Measurements from ENCODE around the gene IRF7. TPM values are rescaled to one million over a fixed set of nuclear protein-coding genes. Genes with fewer than 3 reads are reported as not detected.
"Not testable (repeated sequence)": the region's sequence is repeated elsewhere in the genome, so short reads cannot be mapped to it uniquely, and the experiment has no call there.

Gene IRF7
- total RNA-seq, 1 experiment from 2014 or later: 10.1 TPM

DNA sequence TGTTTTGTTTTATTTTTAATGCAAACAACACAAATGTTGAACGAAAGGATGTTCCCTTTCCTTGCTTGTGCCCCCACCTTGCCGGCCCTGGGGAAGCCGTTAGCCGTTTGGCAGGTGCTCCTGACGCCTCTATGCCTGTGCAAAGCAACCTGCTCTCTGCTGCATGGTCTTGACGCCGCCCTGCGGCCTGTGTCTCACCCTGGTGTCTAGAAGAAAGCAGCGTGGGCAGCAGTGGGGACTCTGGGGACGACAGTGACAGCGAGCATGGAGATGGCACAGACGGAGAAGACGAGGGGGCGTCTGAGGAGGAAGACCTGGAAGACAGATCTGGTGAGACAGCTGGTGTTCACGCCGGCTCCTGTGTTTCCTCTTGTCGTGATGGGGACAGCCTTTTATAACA, 34.0 kb downstream of the IRF7 start:
- Histone ChIP-seq H3K4me3 (no peak overlapping the region), H3K27me3 (no peaks in the 10 kb centered on the region), H3K36me3 (peaks cover 83% of the 10 kb centered on the region), H3K9me3 (no peaks in the 10 kb centered on the region)
- no peak for DNase-seq

DNA sequence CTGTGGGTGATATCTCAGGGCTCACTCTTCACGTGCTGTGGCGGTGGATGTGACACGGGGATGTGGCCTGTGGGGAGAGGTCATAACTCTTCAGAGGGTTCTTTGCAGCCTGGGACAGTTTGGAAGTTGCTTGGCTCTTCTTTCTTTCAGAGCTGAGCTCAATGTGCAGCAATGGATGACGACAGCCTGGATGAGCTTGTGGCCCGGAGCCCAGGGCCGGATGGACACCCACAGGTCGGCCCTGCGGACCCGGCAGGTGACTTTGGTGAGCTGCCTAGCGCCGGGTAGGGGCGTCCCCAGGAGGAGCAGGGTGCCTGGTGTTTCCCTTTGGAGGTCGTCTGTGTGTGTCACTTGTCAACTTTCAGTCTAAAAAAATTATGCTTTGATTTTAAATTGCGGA, 34.4 kb downstream of the IRF7 start:
- Histone ChIP-seq H3K4me3 (no peak overlapping the region), H3K36me3 (peaks cover 79% of the 10 kb centered on the region), H3K27me3 (no peaks in the 10 kb centered on the region), H3K9me3 (no peaks in the 10 kb centered on the region)
- DNase-seq: no peak

DNA sequence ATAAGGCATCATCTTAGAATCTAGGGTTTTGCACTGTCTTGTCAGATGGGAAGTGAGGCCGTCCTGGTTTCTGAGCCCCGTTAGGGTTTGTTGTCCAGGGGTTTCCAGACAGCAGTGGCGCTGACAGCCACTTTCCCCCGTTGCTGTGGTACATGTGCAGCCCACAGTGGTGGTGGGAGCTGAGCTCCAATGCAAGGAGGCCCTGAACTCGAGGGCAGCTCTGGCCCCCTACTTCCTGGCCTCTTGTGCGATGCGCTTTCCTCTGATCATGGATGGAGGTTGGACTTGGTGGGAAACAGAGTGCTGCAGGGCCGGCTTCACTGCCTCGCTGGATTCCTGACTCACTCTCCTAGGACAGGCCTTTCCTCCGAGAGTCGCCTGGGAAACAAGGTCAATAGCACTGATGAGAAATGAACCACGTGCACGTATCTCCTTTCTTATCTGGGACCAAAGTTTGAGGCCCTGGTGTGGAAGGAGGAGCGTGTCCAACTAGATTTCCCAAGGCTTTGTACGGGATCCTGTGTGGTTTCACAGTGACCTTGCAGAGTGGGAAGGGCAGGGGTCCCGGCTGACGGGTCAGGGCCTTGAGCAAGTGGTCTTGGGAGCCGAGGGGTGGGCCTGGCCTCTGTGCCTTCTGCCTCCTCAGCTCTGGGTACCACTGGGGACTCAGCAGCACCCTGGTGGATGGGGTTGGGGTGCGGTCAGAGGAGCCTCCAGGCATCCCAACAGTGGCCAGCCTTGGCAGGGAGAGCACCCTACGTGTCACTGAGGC, 35.7 kb downstream of the IRF7 start:
- no peaks in the 10 kb centered on the region for H3K27me3 ChIP-seq
- H3K36me3 ChIP-seq: peaks cover 72% of the 10 kb centered on the region
- peaks cover 2% of the 10 kb centered on the region; the same call in 1 of the 2 replicates for H3K9me3 ChIP-seq
- DNase-seq: no peak
- H3K4me3 ChIP-seq: no peak overlapping the region

DNA sequence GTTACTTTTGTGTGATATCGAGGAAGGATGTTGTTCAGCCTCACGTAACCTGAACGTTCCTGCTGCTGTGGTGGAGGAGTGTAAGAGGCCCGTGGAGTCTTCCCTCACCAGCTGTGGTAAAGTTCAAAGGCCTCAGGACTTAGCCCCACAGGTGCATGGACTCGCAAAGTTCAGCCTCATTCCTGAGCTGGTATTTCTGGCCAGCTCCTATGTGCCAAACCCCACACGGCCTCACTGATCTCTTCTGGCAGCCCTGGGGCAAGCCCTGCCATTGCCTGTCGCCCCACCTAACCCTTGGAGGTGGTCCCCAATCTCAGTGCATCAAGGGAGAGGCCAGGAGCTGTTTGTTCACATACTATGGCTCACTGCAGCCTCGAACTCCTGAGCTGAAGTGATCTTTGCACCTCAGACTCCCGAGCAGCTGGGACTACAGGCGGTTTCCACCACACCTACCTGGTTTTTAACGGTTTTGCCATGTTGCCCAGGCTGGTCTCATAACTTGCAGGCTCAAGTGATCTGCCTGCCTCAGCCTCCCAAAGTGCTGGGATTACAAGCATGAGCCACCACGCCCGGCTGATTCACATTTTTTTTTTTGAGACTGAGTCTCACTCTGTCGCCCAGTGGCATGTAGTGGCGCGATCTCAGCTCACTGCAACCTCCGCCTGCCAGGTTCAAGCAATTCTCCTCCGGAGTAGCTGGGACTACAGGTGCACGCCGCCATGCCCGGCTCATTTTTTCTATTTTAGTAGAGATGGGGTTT, 37.3 kb downstream of the IRF7 start:
- no peak for DNase-seq
- Histone ChIP-seq H3K27me3 (no peaks in the 10 kb centered on the region), H3K4me3 (peak overlapping the region; percentile 100), H3K9me3 (peaks cover 2% of the 10 kb centered on the region; the same call in 1 of the 2 replicates), H3K36me3 (peaks cover 61% of the 10 kb centered on the region)

DNA sequence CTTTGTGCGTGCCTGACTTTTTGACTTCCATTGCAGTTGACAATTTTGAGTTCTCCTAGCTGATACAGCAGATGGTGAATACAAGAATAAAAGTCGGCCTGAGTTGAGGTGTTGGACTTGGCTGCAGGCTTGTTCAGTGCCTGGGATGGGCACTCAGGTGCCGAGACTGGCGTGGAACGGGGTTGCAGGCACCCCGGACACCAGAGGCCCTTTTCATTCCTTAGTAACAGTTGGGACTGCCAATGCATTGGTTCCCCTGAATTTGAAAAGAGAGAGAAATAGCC, 38.2 kb downstream of the IRF7 start:
- Histone ChIP-seq H3K9me3 (peaks cover 2% of the 10 kb centered on the region; the same call in 1 of the 2 replicates), H3K4me3 (peak overlapping the region; percentile 100), H3K36me3 (peaks cover 52% of the 10 kb centered on the region), H3K27me3 (no peaks in the 10 kb centered on the region)
- DNase-seq: no peak

DNA sequence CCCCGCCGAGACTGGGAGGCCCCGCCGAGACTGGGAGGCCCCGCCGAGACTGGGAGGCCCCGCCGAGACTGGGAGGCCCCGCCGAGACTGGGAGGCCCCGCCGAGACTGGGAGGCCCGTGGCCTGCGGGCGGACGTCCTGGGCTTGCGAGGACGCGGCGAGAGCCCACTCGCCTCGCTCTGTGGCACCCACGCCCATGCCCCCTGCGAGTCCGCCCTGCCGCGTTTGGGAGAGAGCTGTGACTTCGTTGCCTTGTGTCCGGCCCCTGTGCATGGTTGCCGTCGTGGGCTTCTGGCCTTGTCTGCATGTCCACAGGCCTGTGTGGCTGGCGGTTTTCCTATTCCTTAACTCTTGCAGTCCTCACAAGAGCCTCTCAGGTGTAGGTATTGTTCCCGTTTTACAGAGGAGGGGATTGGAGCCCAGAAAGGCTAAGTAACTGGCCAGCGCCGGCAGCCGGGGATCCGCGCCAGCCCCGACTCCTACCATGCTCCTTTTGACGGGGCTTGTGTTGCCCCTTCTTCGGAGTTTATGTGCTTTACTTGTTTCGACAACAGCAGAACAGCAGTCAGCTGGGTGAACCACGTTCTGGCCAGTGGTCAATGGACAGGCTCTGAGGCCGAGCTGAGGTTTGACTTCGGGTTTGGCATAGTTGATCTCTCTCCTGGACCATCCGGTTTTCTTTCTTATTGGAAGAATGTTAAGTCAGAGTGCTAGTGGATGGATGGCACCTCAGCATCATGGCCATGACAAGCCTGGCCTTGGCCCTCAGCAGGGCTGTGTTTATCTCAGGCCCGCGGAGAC, 38.7 kb downstream of the IRF7 start:
- DNase-seq: no peak
- Histone ChIP-seq H3K27me3 (no peaks in the 10 kb centered on the region), H3K36me3 (peaks cover 46% of the 10 kb centered on the region), H3K9me3 (peaks cover 2% of the 10 kb centered on the region; the same call in 1 of the 2 replicates), H3K4me3 (peak overlapping the region; percentile 100)

DNA sequence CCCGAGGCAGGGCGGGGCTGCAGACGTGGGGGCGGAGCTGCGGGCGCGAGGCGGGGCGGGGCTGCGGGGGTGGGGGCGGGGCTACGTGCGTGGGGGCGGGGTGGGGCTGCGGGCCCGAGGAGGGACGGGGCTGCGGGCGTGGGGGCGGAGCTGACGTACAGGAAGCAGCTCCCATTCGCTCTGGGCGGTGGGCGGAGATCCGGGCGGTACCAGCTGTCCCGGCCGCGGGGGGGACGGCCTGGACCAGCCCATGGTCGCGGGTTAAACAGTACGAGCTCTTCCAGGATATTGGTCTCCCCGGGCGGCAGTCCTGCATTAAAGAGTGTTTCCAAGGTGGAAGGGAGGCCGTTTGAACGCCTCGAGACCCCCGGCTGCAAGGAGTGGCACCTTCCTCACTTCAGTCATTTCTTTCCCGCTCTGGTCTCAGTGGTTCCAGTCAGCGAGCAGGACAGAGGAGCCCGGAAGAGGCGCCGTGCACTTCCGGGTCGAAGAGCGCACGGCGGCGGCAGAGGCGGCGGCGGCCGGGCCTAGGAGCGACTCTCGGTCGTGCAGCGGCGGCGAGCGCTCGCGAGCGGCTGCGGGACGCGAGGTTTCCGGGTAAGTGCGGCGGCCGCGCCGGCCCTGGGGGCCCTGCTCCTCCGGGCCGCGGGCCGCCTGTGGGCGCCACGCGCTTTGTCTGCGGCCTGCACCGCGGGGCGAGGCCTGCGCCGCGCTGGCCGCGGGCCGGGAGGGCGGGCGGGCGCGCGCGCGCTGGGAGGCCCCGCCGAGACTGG, 39.6 kb downstream of the IRF7 start, which contains the start of gene PHRF1:
TSS of gene PHRF1 (plus strand) at position 475 of the 773 bp plus-strand sequence. CDS start 5,043 bp downstream, outside the sequence.
- peak; percentile 96 for DNase-seq
- H3K9me3 ChIP-seq: peaks cover 2% of the 10 kb centered on the region; the same call in 1 of the 2 replicates
- H3K36me3 ChIP-seq: peaks cover 38% of the 10 kb centered on the region
- no peaks in the 10 kb centered on the region for H3K27me3 ChIP-seq
- H3K4me3 ChIP-seq: peak within 1 kb of the TSS; percentile 100

DNA sequence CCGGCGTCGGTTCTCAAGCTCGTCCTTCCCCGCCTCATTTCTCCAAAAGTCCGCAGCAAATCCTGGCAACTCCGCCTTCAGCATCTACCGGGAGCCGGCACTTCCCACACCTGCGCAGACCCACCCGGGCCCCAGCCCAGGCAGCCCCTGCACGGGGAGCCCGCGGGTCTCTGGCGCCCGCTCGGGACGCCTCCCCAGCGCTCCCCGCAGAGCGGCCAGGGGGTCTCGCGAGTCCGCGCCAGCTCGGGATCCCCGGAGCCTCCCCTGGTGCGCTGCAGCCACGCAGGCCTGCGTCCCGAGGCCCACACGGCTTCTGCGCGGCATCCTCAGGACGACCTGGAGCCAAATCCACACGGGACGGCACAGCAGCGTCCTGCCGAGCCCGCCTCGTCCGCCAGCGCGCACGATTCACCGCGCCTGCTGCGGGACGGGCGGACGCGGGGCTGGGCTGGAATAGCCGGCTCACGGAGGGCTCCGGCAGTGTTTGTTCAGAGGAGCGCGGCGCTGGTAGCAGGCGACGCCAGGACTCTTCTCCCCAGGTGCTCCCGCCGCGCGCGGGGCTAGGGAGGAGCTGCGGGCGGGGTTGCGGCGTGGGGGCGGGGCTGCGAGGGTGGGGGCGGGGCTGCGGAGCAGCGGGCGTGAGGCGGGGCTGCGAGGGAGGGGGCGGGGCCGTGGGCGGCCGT, 40.3 kb downstream of the IRF7 start:
- Histone ChIP-seq H3K36me3 (peaks cover 34% of the 10 kb centered on the region), H3K27me3 (no peaks in the 10 kb centered on the region), H3K4me3 (peak overlapping the region; percentile 80), H3K9me3 (peaks cover 2% of the 10 kb centered on the region; the same call in 1 of the 2 replicates)
- peak; percentile 56 for DNase-seq

DNA sequence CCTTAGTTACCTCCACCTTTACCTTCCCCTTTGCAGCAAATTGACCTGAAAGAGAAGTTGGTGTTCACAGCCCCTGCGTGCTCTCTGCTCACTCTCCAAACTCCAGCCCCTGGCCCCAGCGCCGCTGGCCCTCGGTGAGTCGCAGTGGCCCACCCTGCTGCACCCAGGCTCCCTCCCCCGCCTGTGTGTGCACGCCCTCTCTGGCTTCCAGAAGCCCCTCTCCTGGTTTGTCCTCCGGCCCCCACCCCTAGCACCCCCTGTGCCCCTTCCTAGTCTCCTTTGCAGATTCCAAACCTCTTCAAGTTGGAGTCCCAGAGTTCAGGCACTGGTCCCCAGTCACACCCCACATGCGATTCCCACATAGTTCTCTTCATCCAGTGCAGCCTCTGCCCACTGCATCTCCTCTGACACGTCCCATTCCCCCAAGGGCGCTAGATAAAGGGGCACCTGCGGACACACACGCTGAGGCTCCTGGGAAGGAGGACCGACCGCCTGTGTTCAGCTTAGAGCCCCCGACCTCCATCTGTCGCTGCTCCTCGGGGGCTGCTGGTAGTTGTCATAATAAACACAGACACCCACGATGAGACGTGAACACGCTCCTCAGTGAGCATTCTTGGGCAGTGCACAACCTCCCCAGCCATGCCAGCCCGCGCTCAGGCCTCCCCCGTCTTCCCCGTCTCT, 41.0 kb downstream of the IRF7 start:
- Histone ChIP-seq H3K9me3 (peaks cover 2% of the 10 kb centered on the region; the same call in 1 of the 2 replicates), H3K36me3 (peaks cover 27% of the 10 kb centered on the region), H3K27me3 (no peaks in the 10 kb centered on the region), H3K4me3 (peak overlapping the region; percentile 80)
- no peak for DNase-seq

DNA sequence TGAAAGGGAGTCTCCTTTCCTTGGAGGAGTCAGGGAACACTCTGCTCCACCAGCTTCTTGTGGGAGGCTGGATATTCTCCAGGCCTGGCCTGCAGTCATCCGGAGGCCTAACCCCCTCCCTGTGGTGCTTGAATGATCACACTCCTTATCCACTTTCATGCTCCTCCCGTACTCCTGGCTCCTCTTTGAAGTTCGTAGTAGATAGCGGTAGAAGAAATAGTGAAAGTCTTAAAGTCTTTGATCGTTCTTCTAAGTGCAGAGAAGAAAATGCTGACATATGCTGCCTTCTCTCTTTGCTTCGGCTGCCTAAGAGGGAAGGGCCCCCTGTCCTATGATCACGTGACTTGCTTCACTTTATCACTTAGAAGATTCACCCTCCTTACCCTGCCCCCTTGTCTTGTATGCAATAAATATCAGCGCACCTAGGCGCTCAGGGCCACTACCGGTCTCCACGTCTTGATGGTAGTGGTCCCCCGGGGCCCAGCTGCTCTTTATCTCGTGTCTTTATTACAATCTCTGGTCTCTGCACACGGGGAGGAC, 41.6 kb downstream of the IRF7 start:
- H3K4me3 ChIP-seq, H3K9me3 ChIP-seq, H3K27me3 ChIP-seq, DNase-seq: not testable (repeated sequence)
- peaks cover 21% of the 10 kb centered on the region for H3K36me3 ChIP-seq

DNA sequence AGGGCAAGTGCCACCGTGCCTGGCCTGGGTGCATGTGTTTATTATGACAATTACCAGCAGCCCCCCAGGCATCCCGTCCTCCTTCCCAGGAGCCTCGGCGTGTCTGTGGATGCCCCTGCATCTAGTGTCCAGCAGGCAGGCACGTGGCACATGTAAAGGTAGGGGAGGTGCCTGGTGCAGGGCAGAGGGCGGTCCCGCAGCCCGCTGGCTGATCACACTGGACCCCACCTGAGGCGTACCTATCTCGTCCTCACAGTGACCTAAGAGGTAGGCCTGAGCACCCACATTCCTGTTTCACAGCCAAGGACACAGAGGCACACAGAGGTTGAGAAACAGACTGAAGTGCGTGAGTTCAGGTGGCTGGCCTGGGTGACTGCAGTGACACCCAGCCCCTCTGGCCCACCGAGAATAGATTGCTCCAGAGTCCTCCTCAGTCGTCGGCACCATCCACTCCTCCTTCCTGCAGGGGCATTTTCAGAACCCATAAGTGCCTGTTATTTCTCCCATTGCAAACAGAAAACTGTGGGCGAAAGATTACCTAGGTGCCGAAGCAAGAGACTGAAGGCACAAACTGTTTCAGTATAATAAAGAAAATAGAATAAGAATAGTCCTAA, 42.5 kb downstream of the IRF7 start:
- H3K9me3 ChIP-seq: peaks cover 2% of the 10 kb centered on the region; the same call in 1 of the 2 replicates
- H3K27me3 ChIP-seq: no peaks in the 10 kb centered on the region
- no peak for DNase-seq
- no peak overlapping the region for H3K4me3 ChIP-seq
- peaks cover 15% of the 10 kb centered on the region for H3K36me3 ChIP-seq

DNA sequence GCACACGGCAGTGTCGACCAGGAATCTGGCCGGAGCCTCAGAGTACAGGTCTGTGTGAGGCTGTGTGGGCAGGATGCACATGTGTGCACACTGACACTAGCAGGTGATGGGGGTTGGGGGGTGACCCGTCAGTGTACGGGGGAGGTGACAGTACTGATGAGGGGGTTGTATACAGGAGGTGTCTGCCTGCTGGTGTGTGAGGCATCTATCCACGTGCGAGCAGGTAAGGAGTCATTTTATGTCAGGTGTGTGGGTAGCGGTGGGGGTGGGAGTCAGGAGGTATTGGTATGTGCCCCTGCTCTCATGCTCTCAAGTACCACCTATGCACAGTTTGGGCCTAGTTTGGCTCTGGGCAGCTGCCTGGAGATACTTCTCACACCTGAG, 44.0 kb downstream of the IRF7 start:
- peaks cover 2% of the 10 kb centered on the region; the same call in 1 of the 2 replicates for H3K9me3 ChIP-seq
- H3K27me3 ChIP-seq: no peaks in the 10 kb centered on the region
- H3K4me3 ChIP-seq: no peak overlapping the region
- peaks cover under 1% of the 10 kb centered on the region for H3K36me3 ChIP-seq
- no peak for DNase-seq

DNA sequence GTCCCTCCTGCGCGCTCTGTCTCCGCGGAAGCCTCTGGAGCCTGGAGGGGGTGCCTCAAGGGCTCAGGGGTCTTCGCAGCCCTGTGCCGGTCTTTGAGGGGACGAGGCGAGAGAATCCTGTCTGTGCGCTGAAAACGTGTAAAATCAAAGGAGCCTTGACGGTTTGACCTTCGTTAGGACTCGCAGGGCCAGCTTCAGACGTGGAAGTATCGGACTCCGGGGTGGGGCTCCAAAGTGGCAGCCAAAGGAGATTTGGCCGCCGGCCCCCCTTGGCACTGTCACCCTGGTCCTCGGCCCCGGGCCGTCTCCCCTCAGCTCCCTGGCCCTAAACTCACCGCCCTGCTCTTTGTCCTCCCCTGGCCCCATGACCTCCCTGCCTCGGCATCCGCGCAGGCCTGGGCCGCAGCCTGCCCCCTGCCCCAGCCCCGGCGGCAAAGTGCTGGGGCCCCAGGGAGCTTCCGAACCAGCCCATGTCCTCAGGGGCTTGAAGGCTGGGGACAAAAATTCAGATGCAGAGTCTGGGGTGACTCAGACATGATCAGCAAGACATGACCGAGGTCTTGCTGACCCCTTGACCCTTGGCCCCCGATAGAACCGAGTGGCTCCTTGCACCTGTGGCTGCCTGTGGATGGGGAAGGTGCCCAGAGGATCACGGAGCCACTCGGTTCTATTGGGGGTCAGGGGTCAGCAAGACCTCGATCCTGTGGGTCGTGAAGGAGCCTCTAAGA, 46.4 kb downstream of the IRF7 start:
- Histone ChIP-seq H3K36me3 (no peaks in the 10 kb centered on the region; the same call in none of the 2 replicates), H3K27me3 (no peaks in the 10 kb centered on the region), H3K9me3 (no peaks in the 10 kb centered on the region), H3K4me3 (peak overlapping the region; percentile 86)
- peak; percentile 56 for DNase-seq
